ENCODE results near the gene CYSRT1.

Gene CYSRT1

GRCh38 chr9:137220317-137221094 lies 4.5 kb upstream of the CYSRT1 start:
- peak overlapping the region; percentile 53 to 57 for H3K4me3 Mint-ChIP-seq
- H3K27me3 Mint-ChIP-seq = no peaks in the 10 kb centered on the region
- H3K36me3 Mint-ChIP-seq (ENCODE audit: insufficient read depth) = peaks cover 13% of the 10 kb centered on the region
- ATAC-seq (replicated peaks) (no peak), DNase-seq (no peak)
- H3K4me1 Mint-ChIP-seq (ENCODE audit: low read depth in 2 of 2) = peaks cover 0 to 4% of the 10 kb centered on the region in 2 donors
- H3K9me3 Mint-ChIP-seq = no peaks in the 10 kb centered on the region
- H3K27ac Mint-ChIP-seq = no peak overlapping the region

- Mint-ChIP-seq H3K36me3 (ENCODE audit: insufficient read depth) (peaks cover 13% of the 10 kb centered on the region), H3K9me3 (no peaks in the 10 kb centered on the region), H3K4me1 (ENCODE audit: low read depth in 2 of 2) (peaks cover 0 to 4% of the 10 kb centered on the region in 2 donors), H3K4me3 (peak overlapping the region; percentile 53 to 57), H3K27ac (no peak overlapping the region), H3K27me3 (no peaks in the 10 kb centered on the region)
- DNase-seq = no peak
- no peak for ATAC-seq (replicated peaks)
These were observed 3.9 kb upstream of the CYSRT1 start for GRCh38 chr9:137221095-137221505.

GRCh38 chr9:137221506-137222111 lies 3.4 kb upstream of the CYSRT1 start:
- no peak overlapping the region for H3K4me3 Mint-ChIP-seq
- peaks cover 0 to 4% of the 10 kb centered on the region in 2 donors for H3K4me1 Mint-ChIP-seq (ENCODE audit: low read depth in 2 of 2)
- DNase-seq (no peak), ATAC-seq (replicated peaks) (no peak)
- H3K27ac Mint-ChIP-seq = no peak overlapping the region
- H3K27me3 Mint-ChIP-seq = no peaks in the 10 kb centered on the region
- H3K9me3 Mint-ChIP-seq = no peaks in the 10 kb centered on the region
- H3K36me3 Mint-ChIP-seq (ENCODE audit: insufficient read depth) = peaks cover 13% of the 10 kb centered on the region

GRCh38 chr9:137222190-137223077 lies 2.5 kb upstream of the CYSRT1 start, which contains the start of gene RNF208:
RNF208 (minus strand) TSS chr9:137222240; CDS start chr9:137221212, 1,028 bp downstream.
- Mint-ChIP-seq H3K27ac (peak within 1 kb of the TSS; percentile 86 to 88), H3K4me3 (peak within 1 kb of the TSS; percentile 78 to 83), H3K4me1 (ENCODE audit: low read depth in 2 of 2) (peaks cover under 1 to 4% of the 10 kb centered on the region in 2 donors), H3K36me3 (ENCODE audit: insufficient read depth) (peaks cover 13% of the 10 kb centered on the region), H3K27me3 (peaks cover 1 to 3% of the 10 kb centered on the region in 2 donors), H3K9me3 (no peaks in the 10 kb centered on the region)
- no peak for DNase-seq
- ATAC-seq (replicated peaks) = no peak

- Mint-ChIP-seq H3K27me3 (peaks cover 6 to 9% of the 10 kb centered on the region in 2 donors), H3K27ac (peak overlapping the region; percentile 86 to 88), H3K36me3 (ENCODE audit: insufficient read depth) (peaks cover 13% of the 10 kb centered on the region), H3K9me3 (no peaks in the 10 kb centered on the region), H3K4me1 (ENCODE audit: low read depth in 2 of 2) (peaks cover 4 to 6% of the 10 kb centered on the region in 2 donors), H3K4me3 (peak overlapping the region; percentile 78 to 83)
- DNase-seq (peak; percentile 95 to 96 (median 96)), ATAC-seq (replicated peaks) (peak; percentile 89)
These were observed 1.6 kb upstream of the CYSRT1 start for GRCh38 chr9:137223078-137223970.

GRCh38 chr9:137225699-137226331 lies 841 bp downstream of the CYSRT1 start:
- H3K27me3 Mint-ChIP-seq = peaks cover 6 to 9% of the 10 kb centered on the region in 2 donors
- H3K9me3 Mint-ChIP-seq = no peaks in the 10 kb centered on the region
- no peak overlapping the region for H3K4me3 Mint-ChIP-seq
- peaks cover 11% of the 10 kb centered on the region for H3K36me3 Mint-ChIP-seq (ENCODE audit: insufficient read depth)
- no peak for DNase-seq
- peaks cover 4 to 5% of the 10 kb centered on the region in 2 donors for H3K4me1 Mint-ChIP-seq (ENCODE audit: low read depth in 2 of 2)
- no peak for ATAC-seq (replicated peaks)
- H3K27ac Mint-ChIP-seq = no peak overlapping the region

- Mint-ChIP-seq H3K9me3 (no peaks in the 10 kb centered on the region), H3K36me3 (ENCODE audit: insufficient read depth) (peaks cover 9% of the 10 kb centered on the region), H3K27ac (no peak overlapping the region)
These were observed 1.5 kb downstream of the CYSRT1 start for GRCh38 chr9:137226338-137227053.

GRCh38 chr9:137227054-137227852 lies 2.3 kb downstream of the CYSRT1 start, which contains the start of gene RNF224:
RNF224 (plus strand) TSS chr9:137227502; CDS start chr9:137228336, 834 bp downstream.
- peak; percentile 77 to 82 (median 81) for DNase-seq
- peak; percentile 40 for ATAC-seq (replicated peaks)
- peaks cover 14 to 24% of the 10 kb centered on the region in 2 donors for H3K27me3 Mint-ChIP-seq
- no peaks in the 10 kb centered on the region for H3K9me3 Mint-ChIP-seq
- no peak within 1 kb of the TSS for H3K4me3 Mint-ChIP-seq
- peaks cover 4 to 5% of the 10 kb centered on the region in 2 donors for H3K4me1 Mint-ChIP-seq (ENCODE audit: low read depth in 2 of 2)
- H3K27ac Mint-ChIP-seq = peak within 1 kb of the TSS in 1 of 2 donors; percentile 8
- peaks cover 9% of the 10 kb centered on the region for H3K36me3 Mint-ChIP-seq (ENCODE audit: insufficient read depth)

More at GRCh38 chr9:137226338-137227053, 1.5 kb downstream of the CYSRT1 start:
- ATAC-seq (replicated peaks) = no peak
- Mint-ChIP-seq H3K4me1 (ENCODE audit: low read depth in 2 of 2) (peaks cover 4 to 5% of the 10 kb centered on the region in 2 donors), H3K4me3 (no peak overlapping the region), H3K27me3 (peaks cover 7 to 16% of the 10 kb centered on the region in 2 donors)
- no peak for DNase-seq

- H3K27me3 Mint-ChIP-seq = peaks cover 16 to 24% of the 10 kb centered on the region in 2 donors
- peaks cover 3 to 4% of the 10 kb centered on the region in 2 donors for H3K4me1 Mint-ChIP-seq (ENCODE audit: low read depth in 2 of 2)
- DNase-seq (no peak), ATAC-seq (replicated peaks) (no peak)
- H3K9me3 Mint-ChIP-seq = no peaks in the 10 kb centered on the region
- H3K36me3 Mint-ChIP-seq (ENCODE audit: insufficient read depth) = peaks cover 9% of the 10 kb centered on the region
- H3K27ac Mint-ChIP-seq = peak overlapping the region in 1 of 2 donors; percentile 8
- no peak overlapping the region for H3K4me3 Mint-ChIP-seq
These were observed 3.0 kb downstream of the CYSRT1 start for GRCh38 chr9:137227853-137228505.

- no peaks in the 10 kb centered on the region for H3K9me3 Mint-ChIP-seq
- no peak overlapping the region for H3K4me3 Mint-ChIP-seq
- H3K27me3 Mint-ChIP-seq = peaks cover 16 to 24% of the 10 kb centered on the region in 2 donors
- H3K4me1 Mint-ChIP-seq (ENCODE audit: low read depth in 2 of 2) = peaks cover 2 to 4% of the 10 kb centered on the region in 2 donors
- peaks cover 5% of the 10 kb centered on the region for H3K36me3 Mint-ChIP-seq (ENCODE audit: insufficient read depth)
- no peak overlapping the region for H3K27ac Mint-ChIP-seq
- ATAC-seq (replicated peaks) (no peak), DNase-seq (no peak)
These were observed 3.6 kb downstream of the CYSRT1 start for GRCh38 chr9:137228506-137228967.

All from effector memory CD8-positive, alpha-beta T cell (primary cell).